ENCODE results near the gene JADE2. TPM values are rescaled to one million over a fixed set of nuclear protein-coding genes. Genes with fewer than 3 reads are reported as not detected.
"Not testable (repeated sequence)": the region's sequence is repeated elsewhere in the genome, so short reads cannot be mapped to it uniquely, and the experiment has no call there.

The JADE2 gene
- polyA plus RNA-seq, 1 donor, result 10.5 TPM

GRCh38 chr5:134551901-134552300 lies 26.4 kb downstream of the JADE2 start:
- DNase-seq, result no peak

DNA sequence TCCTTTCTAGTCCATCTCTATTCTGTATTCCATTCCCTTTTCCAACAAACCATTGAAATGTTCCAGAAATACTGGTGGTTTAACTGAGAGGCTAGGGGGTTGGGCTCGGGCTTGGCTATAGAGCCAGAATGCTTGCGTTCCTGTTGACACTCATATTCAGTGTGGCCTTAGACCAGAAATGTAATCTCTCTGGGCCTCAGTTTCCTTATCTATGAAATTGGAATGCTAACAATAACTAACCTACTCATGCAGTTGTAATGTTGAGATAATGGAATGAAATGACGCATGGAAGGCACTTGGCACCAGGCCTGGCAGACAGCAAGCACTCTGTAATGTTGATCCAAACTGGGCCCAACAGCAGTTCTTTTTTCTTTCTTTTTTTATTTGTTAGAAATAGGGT lies 26.8 kb downstream of the JADE2 start:
- DNase-seq, result no peak

DNA sequence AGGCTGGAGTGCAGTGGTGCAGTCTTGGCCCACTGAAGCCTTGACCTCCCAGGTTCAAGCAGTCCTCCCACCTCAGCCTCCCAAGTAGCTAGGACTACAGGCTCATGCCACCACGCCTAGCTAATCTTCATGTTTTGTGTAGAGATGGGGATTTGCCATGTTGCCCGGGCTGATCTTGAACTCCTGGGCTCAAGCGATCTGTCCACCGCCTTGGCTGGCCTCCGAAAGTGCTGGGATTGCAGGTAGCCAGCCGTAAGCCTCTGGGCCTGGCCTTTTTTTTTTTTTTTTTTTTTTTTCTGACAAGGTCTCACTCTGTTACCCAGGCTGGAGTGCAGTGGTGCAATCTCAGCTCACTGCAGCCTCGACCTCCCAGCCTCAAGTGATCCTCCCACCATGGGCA lies 27.2 kb downstream of the JADE2 start:
- not testable (repeated sequence) for DNase-seq

DNA sequence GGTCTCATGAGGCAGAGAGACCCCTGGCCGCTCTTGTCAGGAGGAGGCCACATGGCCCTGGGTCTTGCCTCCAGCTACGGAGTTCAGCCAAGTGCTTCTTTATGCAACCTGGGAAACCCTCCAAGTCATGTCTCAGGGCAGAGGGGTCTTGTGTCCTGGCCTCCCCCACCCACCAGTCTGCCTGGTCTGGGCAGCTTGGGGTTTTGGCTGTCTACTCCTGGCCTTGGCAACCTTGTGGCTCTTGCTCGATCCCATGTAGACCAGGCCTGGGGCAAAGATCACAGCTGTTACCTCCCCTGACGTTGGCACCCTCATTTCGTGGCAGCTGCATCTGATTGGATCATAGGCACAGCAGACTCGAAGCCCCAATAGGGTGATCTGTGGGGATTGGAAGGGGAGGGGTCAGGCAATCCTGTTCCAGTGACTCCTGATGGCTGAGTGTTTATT lies 28.4 kb downstream of the JADE2 start:
- DNase-seq, result no peak

DNA sequence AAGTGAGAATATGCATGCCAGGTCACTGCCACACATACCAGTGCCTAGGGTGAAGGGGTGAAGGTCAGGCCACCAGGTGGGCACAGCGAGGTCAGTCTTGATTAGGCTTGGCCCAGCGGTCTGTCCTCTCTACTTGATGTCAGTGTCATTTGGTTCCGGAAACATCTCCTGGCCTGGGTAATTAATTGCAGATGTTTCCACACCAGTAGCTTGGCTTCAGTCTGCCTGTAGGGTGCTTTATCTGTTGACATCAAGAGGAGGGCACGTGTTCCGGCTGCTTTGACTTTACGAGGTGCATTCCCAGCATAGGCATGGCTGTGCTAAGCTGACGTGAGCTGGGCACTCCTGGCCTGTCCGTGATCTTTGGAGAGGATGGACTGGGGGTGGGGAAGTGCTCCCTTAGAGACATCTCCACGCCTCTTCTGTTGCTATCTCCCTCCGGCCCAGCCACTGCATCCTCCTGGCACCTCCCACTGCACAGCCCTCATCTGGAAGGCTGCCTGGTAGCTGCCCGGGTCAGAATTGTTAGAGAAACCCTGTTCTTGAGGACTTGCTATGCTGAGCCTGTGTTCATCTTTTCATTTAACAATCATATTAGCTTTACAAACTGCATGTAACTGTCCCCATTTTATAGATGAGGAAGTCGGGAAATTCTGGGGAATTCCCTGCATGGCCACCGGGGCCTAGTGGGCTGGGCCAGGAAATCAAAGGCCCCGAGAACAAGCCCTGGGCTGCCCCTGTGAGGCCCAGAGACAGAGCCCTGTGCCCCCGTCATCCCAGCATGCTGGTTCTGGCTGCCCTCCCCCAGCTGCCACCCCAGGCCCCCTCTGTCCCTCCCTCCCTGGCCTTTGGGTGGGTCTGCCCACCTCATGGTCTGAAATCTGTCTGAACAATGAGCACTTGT lies 29.1 kb downstream of the JADE2 start:
- DNase-seq, result no peak

- DNase-seq, result no peak
Measured at GRCh38 chr5:134555223-134555889, 29.9 kb downstream of the JADE2 start.

DNA sequence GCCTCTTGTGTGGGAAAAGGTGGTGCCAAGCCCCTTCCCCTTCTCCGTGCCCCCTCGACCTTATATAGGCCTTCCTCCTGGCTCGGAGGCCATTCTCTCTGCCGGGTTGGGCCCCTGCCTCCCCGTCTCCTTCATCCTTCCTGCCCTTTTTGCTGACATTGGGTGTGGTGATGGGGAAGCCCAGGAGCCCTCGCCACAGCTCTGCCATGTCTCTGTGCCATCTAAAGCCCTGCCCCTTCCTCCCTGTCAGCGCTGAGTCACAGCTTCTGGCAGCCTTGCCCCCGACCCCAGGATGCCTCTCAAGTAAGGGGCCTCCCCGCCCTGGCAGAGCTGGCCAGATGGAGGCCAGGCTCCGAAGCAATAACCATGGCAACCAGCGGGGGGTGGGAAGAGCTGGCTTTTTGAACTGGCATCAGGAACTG lies 30.4 kb downstream of the JADE2 start:
- no peak for DNase-seq

- not testable (repeated sequence) for DNase-seq
Measured at GRCh38 chr5:134556588-134556987, 31.1 kb downstream of the JADE2 start.

DNA sequence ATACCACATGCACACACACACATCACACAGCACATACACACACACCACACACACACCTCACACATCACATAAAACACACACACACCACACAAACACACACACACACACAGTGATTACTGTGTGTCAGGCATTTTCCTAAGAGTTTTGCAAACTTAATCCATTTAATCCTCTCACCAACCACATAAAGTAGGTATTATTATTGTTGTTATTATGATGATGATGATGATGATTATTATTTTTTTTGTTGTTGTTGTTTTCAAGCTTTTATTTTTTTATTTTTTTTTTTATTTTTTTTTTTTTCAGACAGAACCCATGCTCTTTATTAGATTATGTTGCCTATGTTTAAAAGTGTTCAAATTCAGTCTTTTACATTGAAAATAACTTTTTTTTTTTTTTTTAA lies 31.5 kb downstream of the JADE2 start:
- DNase-seq, result no peak

DNA sequence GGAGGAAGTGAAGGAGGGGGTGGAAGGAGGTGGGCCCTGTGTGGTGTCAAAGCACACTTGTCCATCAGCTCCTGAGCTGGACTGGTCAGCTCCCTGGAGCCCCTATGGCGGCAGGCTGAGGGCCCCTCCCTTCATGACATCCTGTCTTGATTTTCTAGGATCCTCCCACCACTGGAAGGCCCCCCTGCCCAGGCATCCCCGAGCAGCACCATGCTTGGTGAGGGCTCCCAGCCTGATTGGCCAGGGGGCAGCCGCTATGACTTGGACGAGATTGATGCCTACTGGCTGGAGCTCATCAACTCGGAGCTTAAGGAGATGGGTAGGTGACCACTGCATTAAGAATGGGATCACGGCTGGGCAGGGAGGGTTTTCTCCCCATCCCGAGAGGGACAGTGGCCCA lies 34.2 kb downstream of the JADE2 start:
- no peak for DNase-seq

- DNase-seq, result no peak
Measured at GRCh38 chr5:134560698-134561097, 35.2 kb downstream of the JADE2 start.

DNA sequence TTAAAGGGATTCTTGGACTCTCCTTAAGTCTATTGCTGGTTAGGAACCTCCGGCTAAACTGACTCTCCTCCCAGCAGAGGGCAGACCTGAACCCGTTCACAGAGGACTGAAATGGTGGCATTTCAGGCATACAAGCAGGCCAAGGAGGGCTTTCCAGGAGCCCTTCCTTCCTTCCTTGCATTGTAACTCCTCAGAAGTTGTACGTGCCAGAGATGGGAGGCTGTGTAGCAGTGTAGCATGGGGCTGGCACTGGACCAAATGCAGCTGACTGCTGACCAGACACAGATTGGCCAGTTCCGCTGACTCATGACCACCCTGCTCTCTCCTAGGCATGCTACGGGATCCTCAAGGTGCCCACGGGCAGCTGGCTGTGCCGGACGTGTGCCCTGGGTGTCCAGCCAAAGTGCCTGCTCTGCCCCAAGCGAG lies 36.4 kb downstream of the JADE2 start:
- DNase-seq, result no peak

- DNase-seq, result no peak
Measured at GRCh38 chr5:134563221-134563620, 37.8 kb downstream of the JADE2 start.

GRCh38 chr5:134563962-134564361 lies 38.5 kb downstream of the JADE2 start:
- no peak for DNase-seq

DNA sequence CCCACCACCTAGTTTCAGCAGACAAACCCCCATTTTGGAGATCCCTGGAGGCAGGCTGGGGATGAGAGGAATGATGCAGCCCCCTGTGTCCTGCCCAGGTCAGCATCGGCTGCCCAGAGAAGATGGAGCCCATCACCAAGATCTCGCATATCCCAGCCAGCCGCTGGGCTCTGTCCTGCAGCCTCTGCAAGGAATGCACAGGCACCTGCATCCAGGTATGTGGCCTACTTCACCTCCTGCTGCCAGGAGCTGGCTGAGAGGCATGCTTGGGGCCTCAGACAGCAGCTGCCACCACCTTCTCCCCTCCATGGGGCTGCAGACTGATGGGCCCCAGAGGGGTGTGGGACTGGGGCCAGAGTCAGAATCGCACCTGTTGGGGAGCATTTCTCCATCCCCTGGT lies 38.9 kb downstream of the JADE2 start:
- no peak for DNase-seq

GRCh38 chr5:134565791-134566740 lies 40.6 kb downstream of the JADE2 start:
- no peak for DNase-seq

DNA sequence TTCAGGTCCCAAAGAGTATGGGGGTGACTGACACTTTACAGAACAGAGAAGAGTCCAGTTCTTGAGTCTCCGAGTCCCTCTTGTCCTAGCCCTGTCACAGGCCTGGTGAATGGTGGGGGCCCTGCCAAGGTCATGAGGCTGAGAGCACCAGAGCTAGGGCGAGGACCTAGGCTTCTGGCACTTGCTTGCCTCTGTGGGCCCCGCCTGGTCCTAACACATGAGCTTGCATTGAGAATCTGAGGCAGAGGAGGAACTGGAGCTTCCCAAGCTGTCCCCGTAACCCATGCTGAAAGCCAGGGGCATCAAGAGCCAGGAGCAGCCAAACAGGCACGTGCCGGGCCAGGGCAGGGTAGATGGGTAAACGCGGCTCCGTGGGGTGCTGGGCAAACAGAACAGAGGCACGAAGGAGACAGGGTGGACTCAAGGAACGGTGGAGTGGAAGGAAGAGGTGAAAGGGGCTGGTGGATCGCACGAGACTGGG lies 41.3 kb downstream of the JADE2 start:
- no peak for DNase-seq

DNA sequence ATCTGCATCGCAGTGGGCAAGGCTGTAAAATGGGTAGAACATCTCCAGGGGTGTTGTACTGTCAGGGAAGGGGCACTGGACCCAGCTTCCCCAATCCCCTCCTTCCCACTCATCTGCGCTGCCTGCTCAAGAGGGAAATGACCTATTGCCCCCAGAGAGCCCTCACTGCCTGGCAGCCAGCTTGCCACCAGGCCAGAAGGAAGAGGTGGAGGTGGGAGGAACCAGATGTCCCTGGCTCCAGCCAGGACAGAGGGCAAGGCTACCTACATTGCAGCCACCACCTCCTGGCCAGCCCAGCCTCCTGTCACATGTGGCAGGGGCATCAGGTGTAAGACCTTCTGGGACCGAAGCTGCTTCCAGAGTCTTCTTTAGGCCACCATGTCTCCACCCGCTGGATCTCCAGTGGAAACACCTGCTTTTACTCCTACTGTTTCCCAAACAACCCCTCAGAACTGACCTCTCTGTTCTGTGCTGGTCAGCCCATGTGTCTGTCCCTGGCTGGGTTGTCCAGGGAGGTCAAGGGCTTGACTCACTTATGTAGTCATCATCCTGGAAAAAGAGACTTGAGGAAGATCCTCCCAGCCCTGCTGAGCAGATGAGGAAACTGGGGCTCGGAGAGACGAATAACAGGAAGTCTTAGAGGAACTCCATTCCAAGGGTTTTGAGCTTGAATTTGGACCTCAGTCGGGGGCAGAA lies 42.3 kb downstream of the JADE2 start:
- DNase-seq, result no peak

- DNase-seq, result no peak
Measured at GRCh38 chr5:134568337-134568700, 42.8 kb downstream of the JADE2 start.

DNA sequence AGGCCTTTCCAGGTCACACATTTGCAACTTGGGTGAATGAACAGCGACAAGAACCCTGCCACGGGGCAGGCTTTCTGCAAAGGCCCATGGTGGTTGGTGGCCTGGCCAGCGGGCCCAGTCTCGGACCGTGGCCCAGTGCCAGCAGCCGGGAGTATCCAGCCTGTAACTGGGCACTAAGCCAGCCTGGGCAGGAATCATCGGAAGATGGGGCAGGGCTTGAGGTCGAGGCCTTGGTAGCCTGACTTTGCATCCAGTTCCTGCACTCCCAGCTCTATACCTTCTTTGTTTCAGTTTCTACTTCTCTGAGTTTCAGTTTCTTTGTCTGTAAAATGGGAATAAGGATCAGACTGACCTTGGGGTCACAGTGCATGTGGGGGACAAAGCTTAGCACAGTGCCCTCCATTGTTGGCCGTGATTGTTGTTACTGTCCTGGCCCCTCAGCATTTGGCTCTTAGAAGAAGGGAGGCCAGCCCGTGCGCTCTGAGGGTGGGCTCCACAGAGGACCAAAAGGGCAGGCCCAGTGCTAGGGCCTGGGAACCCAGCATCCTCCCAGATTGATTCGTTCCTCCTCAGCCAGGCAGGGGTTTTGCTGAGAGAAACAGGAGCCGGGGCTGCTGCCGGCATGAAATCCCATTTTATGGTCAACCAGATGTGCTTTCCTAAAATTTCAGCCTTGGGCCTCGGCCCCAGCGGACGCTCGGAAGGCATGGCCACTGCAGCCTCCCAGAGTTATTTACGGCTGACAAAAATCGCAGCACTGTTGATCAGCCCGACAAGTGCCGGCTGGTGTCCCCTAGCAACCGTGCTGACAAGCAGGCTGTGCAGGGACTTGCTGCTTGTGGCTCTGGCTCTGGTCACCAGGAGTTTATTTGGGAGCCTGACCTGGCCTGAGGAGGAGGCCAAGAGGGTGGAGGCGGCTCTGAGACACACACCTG lies 43.6 kb downstream of the JADE2 start:
- peak; percentile 74 for DNase-seq

All from left kidney (tissue), 2 donors.